Measurements from ENCODE around the gene KRTAP8-1. TPM values are rescaled to one million over a fixed set of nuclear protein-coding genes. Genes with fewer than 3 reads are reported as not detected.

The KRTAP8-1 gene
- total RNA-seq, 1 experiment from 2014 or later, result not detected

GRCh38 chr21:30793581-30794314, 19.3 kb downstream of the KRTAP8-1 start:
- TF ChIP-seq GABPB1 (CRISPR knock-in tag; IDR thresholded peaks at IDR 0.05) (no peak), ZNF532 (CRISPR knock-in tag; IDR thresholded peaks at IDR 0.05; ENCODE audit: borderline replicate concordance) (no peak), ZNF317 (CRISPR knock-in tag; IDR thresholded peaks at IDR 0.05; ENCODE audit: borderline replicate concordance, low read depth) (no peak), ZNF423 (CRISPR knock-in tag; IDR thresholded peaks at IDR 0.05) (no peak), ZNF396 (CRISPR knock-in tag; IDR thresholded peaks at IDR 0.05; ENCODE audit: borderline replicate concordance) (no peak), SMAD3 (CRISPR knock-in tag; IDR thresholded peaks at IDR 0.05; ENCODE audit: borderline replicate concordance) (no peak), E2F5 (CRISPR knock-in tag; IDR thresholded peaks at IDR 0.05) (no peak), NFYB (CRISPR knock-in tag; conservative IDR thresholded peaks at IDR 0.05; ENCODE audit: low read depth) (no peak), JUN (CRISPR knock-in tag; IDR thresholded peaks at IDR 0.05) (no peak), AFF4 (CRISPR knock-in tag; IDR thresholded peaks at IDR 0.05; ENCODE audit: borderline replicate concordance) (no peak), TCF7 (CRISPR knock-in tag; IDR thresholded peaks at IDR 0.05; ENCODE audit: low read depth) (no peak), TEAD4 (CRISPR knock-in tag; IDR thresholded peaks at IDR 0.05) (no peak), MXD4 (CRISPR knock-in tag; IDR thresholded peaks at IDR 0.05; ENCODE audit: borderline replicate concordance) (no peak), MYBL2 (CRISPR knock-in tag; IDR thresholded peaks at IDR 0.05) (no peak), NFE2L1 (CRISPR knock-in tag; IDR thresholded peaks at IDR 0.05) (no peak), OVOL2 (CRISPR knock-in tag; IDR thresholded peaks at IDR 0.05; ENCODE audit: borderline replicate concordance) (no peak), ARID4B (CRISPR knock-in tag; IDR thresholded peaks at IDR 0.05; ENCODE audit: borderline replicate concordance) (no peak)
- TF ChIP-seq, protein P1, sequence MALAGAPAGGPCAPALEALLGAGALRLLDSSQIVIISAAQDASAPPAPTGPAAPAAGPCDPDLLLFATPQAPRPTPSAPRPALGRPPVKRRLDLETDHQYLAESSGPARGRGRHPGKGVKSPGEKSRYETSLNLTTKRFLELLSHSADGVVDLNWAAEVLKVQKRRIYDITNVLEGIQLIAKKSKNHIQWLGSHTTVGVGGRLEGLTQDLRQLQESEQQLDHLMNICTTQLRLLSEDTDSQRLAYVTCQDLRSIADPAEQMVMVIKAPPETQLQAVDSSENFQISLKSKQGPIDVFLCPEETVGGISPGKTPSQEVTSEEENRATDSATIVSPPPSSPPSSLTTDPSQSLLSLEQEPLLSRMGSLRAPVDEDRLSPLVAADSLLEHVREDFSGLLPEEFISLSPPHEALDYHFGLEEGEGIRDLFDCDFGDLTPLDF (CRISPR knock-in tag; IDR thresholded peaks at IDR 0.05), result no peak
- Mint-ChIP-seq H3K27ac (no peak overlapping the region), H3K27me3 (ENCODE audit: low read depth) (no peaks in the 10 kb centered on the region; the same call in 1 of the 2 replicates), H3K36me3 (no peaks in the 10 kb centered on the region), H3K9me3 (no peaks in the 10 kb centered on the region), H3K4me1 (no peaks in the 10 kb centered on the region), H3K4me3 (no peak overlapping the region)
- no peak for ATAC-seq
- DNase-seq (ENCODE audit: low spot score), result no peak
- ChIA-PET POLR2A (no interaction called here), CTCF (no interaction called here)

Measured in WTC11 (cell line).